Lower leg skin (tissue), 3 donors: ENCODE data around the gene NUCB2.

Experiments used
- CTCF ChIP-seq, 3 donors: fragments of 450-650 bp; IDR thresholded peaks; one replicate each; pipeline ENCODE4 v1.5.1; 2016; ENCODE audit warnings: antibody characterized with exemption in 3 of 3, mild to moderate bottlenecking in 3 of 3, moderate library complexity in 2 of 3
- POLR2A ChIP-seq, 2 donors: fragments of 450-650 bp; IDR thresholded peaks; one replicate each; pipeline ENCODE4 v1.6.1; 2016 to 2017; ENCODE audit warnings: antibody characterized with exemption in 2 of 2, mild to moderate bottlenecking in 1 of 2, moderate library complexity in 1 of 2

DNA sequence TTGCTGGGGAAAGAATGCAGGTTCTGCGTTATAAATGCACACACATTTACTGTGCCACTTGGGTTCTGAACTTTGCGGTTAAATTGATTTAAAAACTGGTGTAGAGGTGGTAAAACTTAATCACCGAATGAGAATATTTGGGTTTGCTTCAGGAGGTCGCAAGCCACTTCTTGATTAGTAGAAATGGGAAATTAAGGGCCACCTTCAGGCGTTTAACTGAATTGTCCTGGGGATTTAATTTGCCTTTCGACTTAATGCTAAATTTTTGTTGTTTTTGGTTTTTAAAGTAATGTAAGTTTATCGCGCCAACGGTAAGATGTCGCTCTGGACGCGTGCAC lies 74.6 kb downstream of the NUCB2 start:
- no peak for TF ChIP-seq CTCF (IDR thresholded peaks at IDR 0.05)
- no peak for TF ChIP-seq POLR2A (IDR thresholded peaks at IDR 0.05)
